HG03175 (cell line): ENCODE data around the gene GLMP.
"Not testable (repeated sequence)": the region's sequence is repeated elsewhere in the genome, so short reads cannot be mapped to it uniquely, and the experiment has no call there.

Experiments
- ATAC-seq: cut with Tn5 transposase; IDR thresholded peaks from one replicate; pipeline ENCODE4 v1.9.1; 2021; ENCODE audit warnings: mild to moderate bottlenecking, moderate library complexity; ENCODE audit not compliant: unreplicated experiment

GLMP gene, protein sequence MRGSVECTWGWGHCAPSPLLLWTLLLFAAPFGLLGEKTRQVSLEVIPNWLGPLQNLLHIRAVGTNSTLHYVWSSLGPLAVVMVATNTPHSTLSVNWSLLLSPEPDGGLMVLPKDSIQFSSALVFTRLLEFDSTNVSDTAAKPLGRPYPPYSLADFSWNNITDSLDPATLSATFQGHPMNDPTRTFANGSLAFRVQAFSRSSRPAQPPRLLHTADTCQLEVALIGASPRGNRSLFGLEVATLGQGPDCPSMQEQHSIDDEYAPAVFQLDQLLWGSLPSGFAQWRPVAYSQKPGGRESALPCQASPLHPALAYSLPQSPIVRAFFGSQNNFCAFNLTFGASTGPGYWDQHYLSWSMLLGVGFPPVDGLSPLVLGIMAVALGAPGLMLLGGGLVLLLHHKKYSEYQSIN

DNA sequence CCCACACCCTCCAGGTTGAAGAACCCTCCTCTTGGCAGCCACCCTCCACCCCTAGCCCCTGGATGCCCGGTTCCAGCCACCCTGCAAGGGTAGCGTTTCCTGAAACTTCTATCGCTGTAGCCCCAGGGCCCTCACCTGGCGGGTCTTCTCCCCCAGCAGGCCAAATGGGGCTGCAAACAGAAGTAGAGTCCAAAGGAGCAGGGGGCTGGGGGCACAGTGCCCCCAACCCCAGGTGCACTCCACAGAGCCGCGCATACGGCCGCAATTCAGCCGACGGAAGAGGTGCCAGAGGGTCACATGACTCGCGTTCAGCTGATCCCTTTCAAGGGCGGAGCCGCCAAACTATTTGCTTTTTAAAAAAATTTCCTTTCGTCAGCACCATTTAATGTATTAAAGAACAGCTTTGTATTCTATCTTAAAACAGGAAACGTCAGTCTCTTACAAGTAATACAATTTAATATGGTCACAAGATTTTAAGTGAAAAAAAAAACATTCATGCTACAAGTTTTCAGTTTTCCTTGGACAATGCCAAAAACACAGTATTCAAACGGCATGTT, at the start of gene GLMP:
Gene GLMP, minus strand, starts transcription at position 289 of the 557 bp plus-strand sequence. Its CDS starts 34 bp downstream, at position 255.
- no peak for ATAC-seq

DNA sequence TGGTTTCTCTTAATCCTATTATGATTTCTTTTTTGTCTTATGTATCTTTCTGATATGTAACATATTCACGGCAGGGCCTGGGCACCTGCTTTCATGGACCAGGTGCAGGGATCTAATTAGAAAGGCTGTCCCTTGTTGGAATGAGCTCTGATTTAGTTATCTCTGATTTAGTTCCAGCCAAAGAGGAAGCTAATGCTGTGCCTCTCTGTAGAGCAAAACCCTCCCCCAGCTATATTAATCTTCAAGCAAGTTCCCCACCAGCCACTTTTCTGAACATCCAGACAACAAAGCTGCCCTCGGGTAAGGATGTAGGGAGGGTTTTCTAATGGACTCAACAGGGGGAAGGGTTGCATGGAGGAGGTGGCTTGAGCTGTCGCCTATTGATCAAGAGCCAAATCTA, 48.9 kb upstream of the GLMP start:
- ATAC-seq = no peak

DNA sequence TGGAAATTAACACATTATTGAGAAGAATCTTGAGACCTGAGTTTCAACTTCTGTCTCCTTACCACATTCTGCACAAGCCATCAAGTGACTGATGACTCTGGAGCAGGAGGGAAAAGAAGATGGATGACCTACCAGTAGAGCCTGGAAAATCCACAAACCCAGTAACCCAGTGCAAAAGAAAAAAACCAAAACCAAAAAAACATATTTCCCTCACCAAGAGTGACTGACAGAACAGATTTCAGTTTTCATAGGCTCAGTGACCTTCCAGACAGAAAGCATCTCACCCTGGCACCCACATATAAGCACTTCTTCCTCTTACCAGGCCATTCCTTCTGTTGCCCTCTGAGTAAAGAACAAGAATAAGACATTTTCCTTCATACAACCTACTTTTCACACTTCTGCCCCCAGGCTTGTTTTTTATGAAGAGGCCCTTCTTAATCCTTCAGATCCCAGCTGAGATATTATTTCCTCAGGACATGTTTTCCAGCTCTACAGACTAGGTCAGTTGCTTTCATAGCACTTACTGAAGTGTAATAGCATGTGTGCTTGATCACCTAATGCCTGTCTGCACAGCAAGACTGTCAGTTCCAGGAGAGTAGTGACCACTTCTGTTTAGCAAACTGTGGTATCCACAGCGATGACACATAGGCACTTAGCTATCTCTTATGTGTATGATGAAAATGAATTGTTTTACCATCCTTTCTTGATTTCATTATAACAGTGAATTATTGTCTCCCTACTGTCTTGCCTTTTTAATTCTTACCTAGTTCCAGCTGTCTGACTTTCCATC, 46.9 kb upstream of the GLMP start:
- ATAC-seq = no peak

DNA sequence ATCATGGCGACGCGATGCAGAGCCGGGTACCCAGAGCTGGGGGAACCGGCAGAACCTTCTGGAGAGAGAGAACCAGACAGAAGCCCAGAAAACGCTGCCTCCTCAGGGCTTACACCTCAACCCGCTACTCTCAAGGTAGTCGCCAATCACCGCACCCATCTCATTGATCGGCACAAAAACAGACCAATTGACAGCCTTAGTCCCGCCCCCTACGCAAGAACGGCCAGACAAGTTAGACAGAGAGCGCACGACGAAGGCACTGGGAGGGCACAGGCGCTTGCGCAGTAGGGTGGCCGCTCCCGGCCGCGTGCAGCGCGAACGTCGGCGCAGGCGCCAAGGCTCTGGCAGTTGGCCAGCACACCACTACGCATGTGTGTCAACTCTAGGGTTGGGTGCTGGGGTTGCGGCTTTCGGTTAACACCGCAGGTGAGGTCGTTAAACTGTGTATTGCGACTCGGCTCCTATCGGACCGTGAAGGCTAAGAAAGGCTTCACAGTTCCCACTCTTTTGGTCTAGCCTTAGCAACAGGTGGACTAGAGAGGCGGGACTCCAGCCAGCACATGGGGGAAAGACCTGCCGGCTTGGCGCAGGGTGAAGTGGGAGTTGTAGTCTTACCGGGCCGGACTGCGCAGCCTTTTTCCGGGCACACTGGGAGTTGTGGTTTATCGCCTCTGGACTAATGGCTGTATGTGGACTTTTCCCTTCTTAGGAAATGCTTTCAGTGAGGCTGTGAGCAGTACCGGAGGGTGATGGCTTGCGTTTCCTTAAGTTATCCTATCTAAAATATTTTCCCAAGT, 42.9 kb upstream of the GLMP start, which contains the start of the genes CCT3 and TSACC:
Gene CCT3, minus strand, starts transcription at position 113 of the 797 bp plus-strand sequence. Its CDS starts 108 bp downstream, at position 5.
Gene TSACC, plus strand, starts transcription at position 347 of the 797 bp plus-strand sequence. CDS start 1,232 bp downstream, outside the sequence.
- peak; percentile 93 for ATAC-seq

DNA sequence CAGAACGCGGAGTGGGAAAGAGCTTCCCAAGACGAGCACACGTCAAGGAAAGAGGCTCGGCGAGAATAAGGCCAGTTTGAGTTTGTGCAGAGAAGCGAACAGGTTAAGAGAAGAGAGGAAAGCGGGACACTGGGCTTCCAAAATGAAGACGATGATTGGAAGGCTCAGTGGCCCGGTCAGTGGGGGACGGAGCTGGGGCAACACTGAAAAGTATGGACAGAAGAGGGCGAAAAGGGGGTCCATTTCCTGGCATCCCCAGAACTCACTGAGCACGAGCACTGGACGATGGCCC, 42.4 kb upstream of the GLMP start:
- no peak for ATAC-seq

DNA sequence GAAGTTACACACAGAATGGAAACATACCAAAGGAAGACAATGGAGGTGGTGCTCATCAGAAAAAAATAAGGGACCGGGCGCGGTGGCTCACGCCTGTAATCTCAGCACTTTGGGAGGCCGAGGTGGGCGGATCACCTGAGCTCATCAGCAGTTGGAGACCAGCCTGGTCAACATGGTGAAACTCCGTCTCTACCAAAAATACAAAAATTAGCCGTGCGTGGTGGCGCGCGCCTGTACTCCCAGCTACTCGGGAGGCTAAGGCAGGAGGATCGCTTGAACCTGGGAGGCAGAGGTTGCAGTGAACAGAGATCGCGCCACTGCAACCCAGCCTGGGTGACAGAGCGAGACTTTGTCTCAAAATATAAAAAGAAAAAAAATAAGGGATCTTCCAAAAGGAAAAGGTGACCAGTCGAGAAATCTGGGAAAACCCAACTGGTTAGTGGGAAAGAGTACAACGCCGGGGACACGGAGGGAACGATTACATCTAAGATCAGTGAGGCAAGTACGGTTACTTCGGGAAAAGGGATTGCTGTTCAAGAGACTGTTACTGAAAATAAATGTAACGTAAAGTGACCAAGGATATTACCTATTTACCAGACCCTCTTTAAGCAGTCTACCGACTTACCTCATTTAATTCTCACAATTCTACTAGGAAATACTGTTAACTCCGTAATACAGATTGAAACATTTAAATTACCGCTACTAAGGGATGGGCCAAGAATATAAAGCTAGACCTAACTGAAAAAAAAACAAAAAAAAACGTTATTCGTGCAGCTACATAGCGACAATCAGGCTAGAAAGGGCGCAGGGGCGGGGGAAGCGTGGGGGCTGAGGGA, 41.8 kb upstream of the GLMP start:
- no peak for ATAC-seq

DNA sequence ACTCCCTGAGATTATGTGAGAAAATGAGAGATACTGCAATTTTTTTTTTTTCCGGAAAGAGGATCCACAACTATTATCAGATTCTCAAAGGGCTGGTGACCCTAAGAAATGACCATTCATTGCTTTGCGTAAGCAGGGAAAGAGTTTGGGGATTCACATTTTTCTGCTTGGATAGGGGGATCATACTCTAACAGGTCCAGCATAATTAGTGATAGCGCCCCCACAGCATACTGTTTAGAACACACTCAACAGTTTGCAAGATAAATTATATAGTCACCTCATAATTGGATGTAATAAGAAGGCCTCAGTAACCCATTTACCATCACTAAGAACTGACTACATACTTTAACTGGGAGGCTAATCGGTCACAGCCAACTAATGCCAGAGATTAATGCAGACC, 40.8 kb upstream of the GLMP start:
- ATAC-seq = no peak

DNA sequence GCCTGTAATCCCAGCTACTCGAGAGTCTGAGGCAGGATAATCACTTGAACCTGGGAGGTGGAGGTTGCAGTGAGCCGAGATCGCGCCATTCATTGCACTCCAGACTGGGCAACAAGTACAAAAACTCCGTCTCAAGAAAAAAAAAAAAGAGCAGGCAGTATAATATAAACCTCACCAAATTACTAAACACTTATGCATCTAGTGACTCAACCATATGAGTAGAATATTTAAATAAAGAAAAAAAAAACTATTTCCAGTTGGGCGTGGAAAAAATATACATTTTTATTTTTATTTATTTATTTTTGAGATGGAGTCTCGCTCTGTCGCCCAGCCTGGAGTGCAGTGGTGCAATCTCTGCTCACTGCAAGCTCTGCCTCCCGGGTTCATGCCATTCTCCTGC, 27.7 kb upstream of the GLMP start:
- ATAC-seq = not testable (repeated sequence)

DNA sequence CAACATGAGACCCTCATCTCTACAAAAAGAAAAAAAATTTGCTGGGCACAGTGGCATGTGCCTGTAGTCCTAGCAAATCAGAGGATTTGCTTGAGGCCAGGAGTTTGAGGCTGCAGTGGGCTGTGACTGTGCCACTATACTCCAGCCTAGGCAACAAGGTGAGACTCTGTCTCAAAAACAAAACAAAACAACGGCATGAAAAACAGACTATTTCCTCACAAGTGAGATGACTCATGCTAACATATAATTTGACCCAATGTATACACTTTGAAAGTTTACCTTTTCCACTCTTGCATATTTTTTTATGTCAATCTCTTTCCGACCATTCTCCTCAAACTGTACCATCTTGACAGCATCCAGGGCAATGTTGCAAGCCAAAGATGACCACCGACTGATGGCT, 25.1 kb upstream of the GLMP start:
- ATAC-seq = no peak

DNA sequence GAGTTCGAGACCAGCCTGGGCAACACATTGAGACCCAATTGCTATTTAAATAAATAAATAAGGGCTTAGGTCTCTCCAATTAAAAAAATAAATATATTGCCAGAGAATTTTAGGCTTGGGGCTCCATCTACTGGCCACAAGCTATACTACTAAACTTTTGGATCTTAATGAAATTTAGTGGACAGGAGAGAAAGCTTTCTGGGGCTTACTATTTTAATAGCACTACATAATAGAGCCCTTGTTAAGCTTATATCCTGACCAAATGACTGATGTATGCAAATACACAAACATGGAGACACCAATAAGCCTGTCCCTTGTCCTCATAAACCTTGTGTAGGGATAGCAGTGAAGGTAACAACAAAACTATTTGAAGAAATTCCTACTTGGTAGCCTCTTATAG, 24.2 kb upstream of the GLMP start:
- ATAC-seq = no peak

DNA sequence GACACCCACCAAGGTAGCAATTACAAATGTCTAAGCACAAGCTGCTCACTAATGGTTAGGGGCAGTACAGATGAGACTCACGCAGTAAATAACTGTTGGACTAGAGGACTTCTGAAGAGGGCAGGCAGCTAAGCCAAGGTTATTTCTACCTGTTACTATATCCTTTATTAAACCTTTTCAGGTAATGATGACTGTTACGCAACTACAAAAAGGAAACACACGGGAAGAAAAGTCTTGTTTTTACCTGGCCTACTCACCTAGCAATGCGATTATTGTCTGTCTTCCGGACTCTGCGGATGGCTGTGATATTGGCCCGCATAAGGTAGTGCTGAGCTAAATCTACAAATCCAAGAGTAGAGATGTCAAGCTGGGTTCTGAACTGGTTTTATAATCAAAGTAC, 21.4 kb upstream of the GLMP start:
- ATAC-seq = no peak

DNA sequence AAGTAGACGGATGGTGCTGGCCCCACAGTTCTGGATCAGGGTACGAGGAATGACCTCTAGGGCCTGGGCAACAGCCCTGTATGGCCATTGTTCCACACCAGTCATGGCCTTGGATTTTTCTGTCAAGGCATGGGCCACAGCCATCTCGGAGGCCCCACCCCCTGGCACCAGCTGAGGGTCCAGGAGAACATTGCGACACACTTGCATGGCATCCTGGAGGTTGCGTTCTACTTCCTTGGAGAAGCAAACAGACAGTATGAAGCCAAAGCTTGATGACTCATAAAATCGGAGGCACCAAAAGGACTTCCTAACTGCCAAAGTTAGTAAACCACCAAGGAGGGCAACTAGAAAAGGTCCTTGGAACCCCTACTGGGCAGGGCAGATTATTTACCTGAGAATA, 15.5 kb upstream of the GLMP start:
- no peak for ATAC-seq

DNA sequence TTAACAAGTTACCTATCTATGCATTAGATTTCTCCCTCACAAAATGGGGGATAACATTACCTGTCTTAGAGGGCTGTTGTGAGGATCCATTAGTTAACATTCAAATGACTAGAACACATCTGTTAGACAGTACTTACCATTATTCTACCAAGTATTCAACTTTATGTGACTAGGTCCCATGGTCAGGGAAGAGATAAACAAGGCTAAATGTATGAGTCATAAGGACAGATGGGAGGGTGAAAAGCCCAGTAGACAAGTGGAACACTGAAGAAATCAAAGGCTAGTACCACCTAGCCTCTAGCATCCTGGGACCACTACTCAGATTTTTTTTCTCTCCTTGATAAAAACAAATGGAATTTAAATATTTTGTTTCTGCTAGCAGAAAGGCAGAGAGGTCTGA, 12.6 kb upstream of the GLMP start:
- no peak for ATAC-seq

DNA sequence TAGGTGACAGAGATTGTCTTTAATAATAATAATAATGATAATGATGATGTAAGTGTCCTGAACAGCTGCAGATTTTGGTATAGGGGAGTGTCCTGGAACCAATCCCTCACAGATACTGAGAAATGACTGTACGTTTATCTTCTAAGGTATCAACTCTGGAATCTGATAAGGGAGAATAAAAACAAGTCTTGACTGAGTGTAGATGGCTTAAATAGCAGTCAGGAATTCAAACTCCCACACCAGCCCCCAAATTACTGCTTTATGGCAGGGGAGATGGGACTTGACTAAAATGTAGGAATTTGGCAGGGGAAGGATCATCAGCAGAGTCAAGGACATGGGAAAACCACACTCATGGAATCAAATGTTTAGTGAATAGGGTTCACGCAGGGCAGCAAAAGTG, 9.7 kb upstream of the GLMP start:
- no peak for ATAC-seq

DNA sequence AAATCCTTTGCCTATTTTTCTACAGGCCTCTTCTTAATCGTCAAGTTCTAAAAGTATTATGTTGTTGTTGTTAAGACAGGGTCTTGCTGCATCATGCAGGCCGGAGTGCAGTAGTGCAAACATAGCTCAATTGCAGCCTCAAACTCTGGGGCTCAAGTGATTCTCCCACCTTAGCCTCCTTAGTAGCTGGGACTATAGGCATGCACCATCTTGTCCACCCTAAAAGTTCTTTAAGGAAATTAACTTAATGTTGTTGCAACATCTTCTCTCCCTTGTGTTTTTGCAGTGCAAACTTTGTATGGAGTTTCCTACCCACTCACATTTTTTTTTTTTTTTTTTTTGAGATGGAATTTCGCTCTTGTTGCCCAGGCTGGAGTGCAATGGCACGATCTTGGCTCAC, 7.8 kb upstream of the GLMP start:
- ATAC-seq = no peak

DNA sequence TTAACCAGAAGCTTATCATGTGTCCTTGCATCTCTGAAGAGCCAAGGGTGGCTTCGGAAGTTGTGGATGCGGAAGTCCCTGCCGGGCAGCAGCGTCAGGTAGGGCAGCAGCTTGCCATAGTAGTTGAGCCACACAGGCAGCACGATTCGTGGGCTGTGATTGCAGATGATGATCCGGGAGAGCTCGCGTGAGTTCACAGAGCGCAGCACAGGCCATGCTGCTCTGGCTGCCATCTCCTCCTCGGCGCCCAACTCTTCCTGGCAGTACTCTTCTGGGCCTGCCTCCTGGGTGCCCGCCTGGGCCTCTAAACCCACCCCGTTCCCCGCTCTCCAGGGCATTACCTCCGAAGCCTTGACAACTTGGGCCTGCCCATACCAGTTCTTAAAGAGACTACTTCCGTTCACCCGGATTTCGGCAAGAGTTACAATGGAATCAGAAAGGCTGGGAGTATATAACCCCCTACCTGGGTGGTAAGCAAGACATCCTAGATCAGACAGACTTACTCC, 3.4 kb upstream of the GLMP start, which contains the start of gene VHLL:
Gene VHLL, minus strand, starts transcription at position 456 of the 506 bp plus-strand sequence. Its CDS starts 118 bp downstream, at position 338.
- no peak for ATAC-seq

DNA sequence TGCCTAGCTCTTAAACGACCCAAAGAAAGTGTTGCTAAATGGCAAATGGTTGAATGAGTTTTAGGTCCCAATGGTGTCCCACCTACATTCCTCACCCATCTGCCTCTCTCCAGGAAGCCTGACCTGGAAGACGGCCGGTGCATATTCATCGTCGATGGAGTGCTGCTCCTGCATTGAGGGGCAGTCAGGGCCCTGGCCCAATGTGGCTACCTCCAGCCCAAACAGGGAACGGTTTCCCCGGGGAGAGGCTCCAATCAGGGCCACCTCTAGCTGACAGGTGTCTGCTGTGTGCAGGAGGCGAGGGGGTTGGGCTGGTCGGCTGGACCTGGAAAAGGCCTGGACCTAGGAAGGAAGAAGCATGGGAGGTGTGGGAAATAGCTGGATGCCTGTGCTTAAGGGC, 1.6 kb downstream of the GLMP start:
- no peak for ATAC-seq

DNA sequence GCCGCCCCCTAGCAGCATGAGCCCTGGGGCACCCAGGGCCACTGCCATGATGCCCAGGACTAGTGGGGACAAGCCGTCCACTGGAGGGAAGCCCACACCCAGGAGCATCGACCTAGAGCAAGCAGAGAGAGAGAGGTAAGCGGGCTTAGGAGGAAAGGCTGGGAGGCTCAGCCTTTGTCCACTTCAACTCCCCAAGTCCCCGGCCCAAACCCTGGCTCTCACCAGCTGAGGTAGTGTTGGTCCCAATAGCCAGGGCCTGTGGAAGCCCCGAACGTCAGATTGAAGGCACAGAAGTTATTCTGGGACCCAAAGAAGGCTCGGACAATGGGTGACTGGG, 2.4 kb downstream of the GLMP start:
- ATAC-seq = no peak

DNA sequence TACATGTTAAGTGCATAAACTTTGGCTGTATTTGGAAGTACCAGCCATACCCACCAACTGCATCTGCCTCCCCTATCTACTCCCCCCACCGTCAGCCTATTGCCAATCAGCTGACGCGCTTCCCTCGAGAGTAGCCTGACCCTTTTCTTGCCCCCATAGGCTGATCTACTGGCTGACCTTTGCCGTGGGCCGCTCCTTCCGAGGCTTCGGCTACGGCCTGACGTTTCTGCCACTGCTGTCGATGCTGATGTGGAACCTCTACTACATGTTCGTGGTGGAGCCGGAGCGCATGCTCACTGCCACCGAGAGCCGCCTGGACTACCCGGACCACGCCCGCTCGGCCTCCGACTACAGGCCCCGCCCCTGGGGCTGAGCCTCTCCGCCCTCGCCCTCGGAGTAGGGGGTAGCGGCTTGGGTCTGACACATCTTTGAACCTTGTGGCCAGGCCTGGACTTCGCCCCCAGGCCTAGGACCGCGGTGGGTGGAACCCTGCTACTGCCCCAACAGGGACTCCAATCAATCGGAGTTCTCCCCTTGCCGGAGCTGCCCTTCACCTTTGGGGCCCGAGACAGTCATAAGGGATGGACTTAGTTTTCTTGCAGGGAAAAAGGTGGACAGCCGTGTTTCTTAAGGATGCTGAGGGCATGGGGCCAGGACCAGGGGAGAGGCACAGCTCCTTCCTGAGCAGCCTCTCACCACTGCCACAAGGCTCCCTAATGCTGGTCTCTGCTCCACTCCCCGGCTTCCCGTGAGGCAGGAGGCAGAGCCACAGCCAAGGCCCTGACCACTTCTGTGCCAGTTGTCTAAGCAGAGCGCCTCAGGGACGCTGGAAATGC, 4.0 kb downstream of the GLMP start:
- peak; percentile 42 for ATAC-seq
